ENCODE results near the gene TGFB2.

TGFB2 gene

DNA sequence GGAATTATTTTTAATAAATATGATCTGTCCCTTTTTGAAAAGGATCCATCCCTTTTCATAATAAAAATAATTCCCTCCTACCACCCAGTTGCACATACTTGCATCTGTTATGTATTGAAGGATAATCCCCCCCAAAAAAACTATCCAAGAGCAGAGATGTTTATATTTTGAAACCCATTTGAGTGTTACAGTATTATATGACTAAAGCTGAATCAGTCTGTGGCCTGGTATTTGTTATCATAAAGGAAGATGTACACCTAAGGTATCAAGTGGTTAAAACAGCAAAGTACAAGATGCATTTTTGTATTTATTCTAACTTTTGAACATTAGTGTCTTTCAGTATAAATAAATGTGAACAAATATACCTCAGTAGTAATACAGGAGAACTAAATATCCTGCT is 12.7 kb upstream of the TGFB2 start:
- DNase-seq (ENCODE audit: low read depth in 2 of 2): no peak

DNA sequence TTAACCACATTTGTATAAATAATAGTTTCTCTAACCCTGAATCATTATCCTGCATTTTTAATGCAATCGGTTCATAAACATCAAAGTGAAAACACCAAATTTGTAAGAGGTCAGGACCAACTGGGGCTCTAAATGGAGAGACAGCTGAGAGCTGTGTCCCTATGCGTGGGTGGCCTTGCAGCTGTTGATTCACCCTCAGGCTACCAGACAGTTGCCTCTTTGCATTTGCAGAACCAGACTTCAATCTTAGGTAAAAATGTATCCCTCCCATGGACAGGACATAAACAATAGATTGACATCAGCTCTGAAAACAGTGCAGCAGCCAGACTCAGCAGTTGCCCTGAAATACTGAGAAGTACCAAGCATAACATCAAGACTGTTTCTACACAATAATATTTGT is 8.8 kb upstream of the TGFB2 start:
- no peak for DNase-seq (ENCODE audit: low read depth in 2 of 2)

- DNase-seq (ENCODE audit: low read depth in 2 of 2): no peak
Measured at GRCh38 chr1:218339267-218339831, 5.8 kb upstream of the TGFB2 start.

- no peak for DNase-seq (ENCODE audit: low read depth in 2 of 2)
Measured at GRCh38 chr1:218341325-218341724, 3.8 kb upstream of the TGFB2 start.

GRCh38 chr1:218342091-218342490 is 3.0 kb upstream of the TGFB2 start:
- no peak for DNase-seq (ENCODE audit: low read depth in 2 of 2)

DNA sequence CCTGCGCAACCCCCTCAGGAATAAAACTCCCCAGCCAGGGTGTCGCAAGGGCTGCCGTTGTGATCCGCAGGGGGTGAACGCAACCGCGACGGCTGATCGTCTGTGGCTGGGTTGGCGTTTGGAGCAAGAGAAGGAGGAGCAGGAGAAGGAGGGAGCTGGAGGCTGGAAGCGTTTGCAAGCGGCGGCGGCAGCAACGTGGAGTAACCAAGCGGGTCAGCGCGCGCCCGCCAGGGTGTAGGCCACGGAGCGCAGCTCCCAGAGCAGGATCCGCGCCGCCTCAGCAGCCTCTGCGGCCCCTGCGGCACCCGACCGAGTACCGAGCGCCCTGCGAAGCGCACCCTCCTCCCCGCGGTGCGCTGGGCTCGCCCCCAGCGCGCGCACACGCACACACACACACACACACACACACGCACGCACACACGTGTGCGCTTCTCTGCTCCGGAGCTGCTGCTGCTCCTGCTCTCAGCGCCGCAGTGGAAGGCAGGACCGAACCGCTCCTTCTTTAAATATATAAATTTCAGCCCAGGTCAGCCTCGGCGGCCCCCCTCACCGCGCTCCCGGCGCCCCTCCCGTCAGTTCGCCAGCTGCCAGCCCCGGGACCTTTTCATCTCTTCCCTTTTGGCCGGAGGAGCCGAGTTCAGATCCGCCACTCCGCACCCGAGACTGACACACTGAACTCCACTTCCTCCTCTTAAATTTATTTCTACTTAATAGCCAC is 696 bp downstream of the TGFB2 start:
- peak in 1 of 2 donors; percentile 5 for DNase-seq (ENCODE audit: low read depth in 2 of 2)

DNA sequence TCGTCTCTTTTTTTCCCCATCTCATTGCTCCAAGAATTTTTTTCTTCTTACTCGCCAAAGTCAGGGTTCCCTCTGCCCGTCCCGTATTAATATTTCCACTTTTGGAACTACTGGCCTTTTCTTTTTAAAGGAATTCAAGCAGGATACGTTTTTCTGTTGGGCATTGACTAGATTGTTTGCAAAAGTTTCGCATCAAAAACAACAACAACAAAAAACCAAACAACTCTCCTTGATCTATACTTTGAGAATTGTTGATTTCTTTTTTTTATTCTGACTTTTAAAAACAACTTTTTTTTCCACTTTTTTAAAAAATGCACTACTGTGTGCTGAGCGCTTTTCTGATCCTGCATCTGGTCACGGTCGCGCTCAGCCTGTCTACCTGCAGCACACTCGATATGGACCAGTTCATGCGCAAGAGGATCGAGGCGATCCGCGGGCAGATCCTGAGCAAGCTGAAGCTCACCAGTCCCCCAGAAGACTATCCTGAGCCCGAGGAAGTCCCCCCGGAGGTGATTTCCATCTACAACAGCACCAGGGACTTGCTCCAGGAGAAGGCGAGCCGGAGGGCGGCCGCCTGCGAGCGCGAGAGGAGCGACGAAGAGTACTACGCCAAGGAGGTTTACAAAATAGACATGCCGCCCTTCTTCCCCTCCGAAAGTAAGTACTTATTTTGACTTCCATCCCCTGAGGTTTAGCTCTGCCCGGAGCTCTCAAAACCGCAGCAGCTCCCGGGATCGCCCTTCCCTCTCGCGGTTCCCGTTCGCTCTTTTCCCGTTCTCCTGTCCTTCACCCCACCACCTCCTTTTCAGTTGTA is 1.5 kb downstream of the TGFB2 start:
- no peak for DNase-seq (ENCODE audit: low read depth in 2 of 2)

- DNase-seq (ENCODE audit: low read depth in 2 of 2): no peak
Measured at GRCh38 chr1:218347336-218347722, 2.2 kb downstream of the TGFB2 start.

DNA sequence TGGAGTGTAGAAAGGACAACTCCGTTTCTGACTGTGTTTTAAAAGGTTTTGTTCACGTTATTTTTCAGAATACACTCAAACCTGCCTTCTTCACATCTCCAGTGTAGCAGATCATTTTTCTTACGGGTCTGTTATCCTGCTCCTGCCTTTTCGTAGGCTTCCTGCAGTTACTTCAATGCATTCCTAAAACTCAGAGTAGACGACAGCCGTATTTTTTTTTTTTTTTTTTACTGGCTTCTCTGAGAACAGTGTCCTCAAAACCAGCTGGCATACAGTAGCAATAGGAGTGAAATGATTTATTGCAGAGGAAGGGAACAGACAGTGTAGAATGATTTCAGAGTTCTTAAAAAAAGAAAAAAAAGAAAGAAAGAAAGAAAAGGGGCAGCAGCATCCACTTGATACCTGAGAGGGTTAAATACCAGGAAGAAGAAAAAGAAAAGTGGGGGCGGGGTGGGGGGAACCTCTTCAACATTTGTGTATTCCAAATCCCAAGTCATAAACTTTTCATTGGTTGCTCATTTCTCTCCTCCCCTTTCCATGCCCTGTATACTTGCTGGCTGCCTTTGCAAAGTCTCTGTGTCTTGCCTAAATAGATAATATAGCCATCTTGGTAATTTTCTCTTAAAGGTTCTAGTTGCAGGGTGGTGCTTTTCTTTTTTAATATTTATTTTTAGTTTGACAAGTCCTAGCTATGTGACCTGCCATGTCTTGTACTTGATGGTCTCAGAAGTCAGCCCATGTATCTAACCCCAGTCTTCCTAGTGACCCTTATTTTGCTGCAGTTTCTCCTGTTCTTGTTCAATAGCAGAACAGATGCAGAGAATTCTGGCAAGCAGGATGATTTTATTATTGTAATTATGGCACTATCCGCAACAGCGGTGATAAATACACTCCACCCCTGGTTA is 2.8 kb downstream of the TGFB2 start:
- no peak for DNase-seq (ENCODE audit: low read depth in 2 of 2)

DNA sequence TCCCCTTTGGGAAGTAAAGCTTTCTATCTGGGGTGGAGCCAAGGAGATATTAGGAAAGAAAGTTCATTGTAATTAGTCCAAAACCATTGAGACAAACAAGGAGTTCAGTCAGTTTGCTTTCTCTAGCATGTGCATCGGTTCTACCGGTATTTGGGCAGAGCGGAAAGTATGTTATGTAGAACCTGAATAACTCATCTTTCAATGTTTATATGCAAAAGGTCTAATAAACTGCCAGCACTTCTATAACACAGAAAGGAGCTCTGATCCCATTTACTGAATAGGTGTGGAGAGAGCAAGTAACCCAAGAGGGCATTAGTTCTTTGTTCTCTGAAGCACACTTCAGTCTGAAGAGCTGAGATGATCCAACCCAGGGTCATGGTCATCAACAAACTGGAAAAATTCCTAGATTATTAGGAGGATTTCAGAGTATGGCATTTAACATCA is 3.5 kb downstream of the TGFB2 start:
- DNase-seq (ENCODE audit: low read depth in 2 of 2): no peak

DNA sequence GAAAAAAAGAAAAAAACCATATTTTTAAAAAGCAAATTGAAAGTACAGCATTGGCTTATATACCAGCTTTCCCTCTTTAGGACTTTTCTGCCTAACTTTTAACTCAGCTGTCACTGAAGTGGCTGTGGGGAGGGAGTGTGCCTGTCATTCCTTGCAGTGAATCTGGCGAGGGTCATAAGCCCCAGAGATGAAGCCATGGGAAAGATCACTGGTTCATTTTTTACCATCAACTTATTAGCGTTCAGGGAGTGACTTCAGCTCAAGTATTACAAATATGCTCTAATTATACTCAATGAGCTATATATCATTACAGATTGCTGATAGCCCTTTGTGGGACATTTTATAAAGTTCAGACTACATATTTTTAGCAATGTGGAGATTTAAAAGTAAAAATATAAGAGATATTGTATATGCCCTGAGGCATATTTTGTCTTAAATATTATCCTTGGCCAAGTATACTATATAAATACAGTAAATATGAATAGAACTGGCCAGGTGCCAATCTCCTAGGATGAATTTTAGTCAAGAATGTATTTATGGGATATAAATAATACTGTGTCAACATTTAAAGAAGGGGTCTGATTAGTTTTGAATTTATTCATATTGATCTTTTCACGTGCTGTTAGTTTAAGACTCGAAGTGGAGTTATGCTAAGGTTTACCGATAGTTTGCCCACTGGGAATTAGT is 4.4 kb downstream of the TGFB2 start:
- no peak for DNase-seq (ENCODE audit: low read depth in 2 of 2)

GRCh38 chr1:218350035-218350525 is 4.9 kb downstream of the TGFB2 start:
- no peak for DNase-seq (ENCODE audit: low read depth in 2 of 2)

DNA sequence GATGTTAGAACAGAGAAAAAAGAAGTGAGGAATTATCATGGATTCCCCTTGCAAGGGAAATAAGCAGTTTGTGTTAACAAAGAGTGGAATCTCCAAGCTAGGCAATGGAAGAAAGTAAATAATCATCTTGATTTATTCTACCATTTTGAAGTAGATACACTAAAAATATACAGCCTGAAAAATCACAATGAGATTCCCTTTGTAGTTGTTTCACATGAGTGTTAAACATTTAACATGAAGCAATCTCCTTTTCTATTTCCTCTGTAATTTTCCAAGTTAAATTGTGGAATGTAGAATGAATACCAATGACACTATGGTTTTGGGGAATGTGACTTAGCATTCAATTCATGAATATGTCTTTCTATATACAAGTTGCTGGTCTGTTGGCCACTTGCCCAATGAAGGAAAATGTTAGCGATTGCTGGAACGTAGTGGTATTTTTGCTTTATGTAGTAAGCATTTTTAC is 5.7 kb downstream of the TGFB2 start:
- no peak for DNase-seq (ENCODE audit: low read depth in 2 of 2)

GRCh38 chr1:218351391-218352074 is 6.4 kb downstream of the TGFB2 start:
- DNase-seq (ENCODE audit: low read depth in 2 of 2): peak in 1 of 2 donors; percentile 15

DNA sequence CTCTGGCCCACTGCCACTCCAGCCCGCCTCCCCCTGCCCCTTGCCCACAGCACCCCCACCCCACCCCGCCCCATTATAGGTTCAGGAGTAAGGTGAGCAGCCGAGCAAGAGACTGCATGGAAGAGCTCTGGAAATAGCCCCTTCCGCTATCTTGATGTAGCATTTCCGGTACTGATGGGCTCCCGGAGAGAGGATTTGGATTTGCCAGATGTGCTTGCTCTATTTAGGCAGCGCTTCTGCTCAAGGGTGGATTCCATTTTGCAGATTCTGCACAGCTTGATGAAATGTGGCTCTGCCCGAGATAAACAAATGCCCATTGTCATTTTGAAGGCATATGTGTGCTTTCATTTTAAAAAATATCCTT is 6.9 kb downstream of the TGFB2 start:
- no peak for DNase-seq (ENCODE audit: low read depth in 2 of 2)

- no peak for DNase-seq (ENCODE audit: low read depth in 2 of 2)
Measured at GRCh38 chr1:218353656-218354055, 8.5 kb downstream of the TGFB2 start.

DNA sequence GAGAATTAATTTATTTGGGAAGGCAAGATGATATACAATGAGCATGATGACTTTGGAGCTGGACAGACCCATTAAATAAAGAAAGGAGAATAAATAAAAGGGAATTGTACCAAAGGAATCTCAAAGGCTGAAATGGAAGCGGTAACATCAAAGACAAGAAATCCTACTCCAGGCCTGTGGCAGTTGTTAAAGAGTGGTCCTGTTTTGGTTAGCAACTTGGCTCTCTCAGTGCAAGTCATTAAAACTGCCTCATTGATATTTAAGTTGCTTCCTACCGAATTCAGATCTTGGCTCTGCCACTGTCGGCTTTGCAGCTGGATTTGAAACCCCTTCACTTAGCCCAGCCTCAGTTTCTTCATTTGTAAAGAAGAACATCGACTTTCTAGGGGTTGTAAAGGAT is 10.1 kb downstream of the TGFB2 start:
- no peak for DNase-seq (ENCODE audit: low read depth in 2 of 2)

DNA sequence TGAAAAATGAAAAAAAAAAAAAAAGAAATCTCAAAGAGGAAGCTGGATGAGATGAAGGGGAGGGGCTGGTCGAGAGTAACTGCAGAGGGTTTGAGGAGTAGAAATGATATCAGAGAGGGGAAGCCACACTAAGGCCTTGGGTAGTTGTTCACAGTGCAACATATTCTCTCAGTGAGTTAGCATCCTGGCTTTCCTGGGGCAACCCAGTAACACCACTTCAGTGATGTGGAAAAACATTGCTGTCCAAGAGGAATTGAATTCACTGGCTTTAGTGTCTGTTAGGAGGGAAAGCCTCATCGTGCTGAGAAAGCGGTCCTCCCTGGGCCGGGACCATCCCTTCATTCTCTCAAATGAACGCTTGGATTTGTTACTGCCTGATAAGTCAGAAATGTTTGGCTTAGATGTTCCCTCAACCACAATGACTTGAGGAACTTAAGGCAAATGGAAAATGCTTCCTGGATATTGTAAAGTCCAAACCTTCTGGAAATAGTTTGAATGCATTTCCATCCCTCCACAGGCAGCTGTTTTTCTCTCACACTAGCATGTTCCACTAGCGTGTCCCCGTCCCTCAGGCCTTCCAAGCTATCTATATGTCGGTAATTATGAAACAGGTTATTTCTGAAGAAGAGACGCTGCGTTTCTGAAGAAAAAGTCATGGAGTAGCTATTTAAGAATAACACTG is 12.2 kb downstream of the TGFB2 start:
- DNase-seq (ENCODE audit: low read depth in 2 of 2): no peak

GRCh38 chr1:218357893-218358232 is 12.7 kb downstream of the TGFB2 start:
- no peak for DNase-seq (ENCODE audit: low read depth in 2 of 2)
